Sciatic nerve (tissue), 2 donors: ENCODE data around the gene SC5D. TPM values are rescaled to one million over a fixed set of nuclear protein-coding genes. Genes with fewer than 3 reads are reported as not detected.
A peak's percentile ranks its signal among the peaks of the same experiment; 100 is the strongest.

Experiments used
- ATAC-seq: fragments of 200-7000 bp; cut with Tn5 transposase; one replicate; pipeline ENCODE4 v1.9.1; 2020; ENCODE audit warnings: mild to moderate bottlenecking, moderate library complexity
- DNase-seq: peaks from one replicate; pipeline ENCODE4 v3.0.0-alpha.2; 2020; ENCODE audit warnings: low spot score
- intact Hi-C: fragments of 100-400 bp; cut with DNase I; formaldehyde crosslinking; loops from one replicate; pipeline ENCODE4 v1.14.2; 2022
- total RNA-seq: library from RNA; stranded (reverse); fragmentation: NEBNext Ultra II Directional; extraction: Animal tissue kit (Norgen Biotek cat#: 25700); gene quantifications from one replicate; pipeline ENCODE4 v1.2.1, GENCODE V29; 2021
- donor health status: DM: no; HTN: no; CAD: no.
- donor health status: DM: no; HTN: no; CAD: no.

The SC5D gene, protein sequence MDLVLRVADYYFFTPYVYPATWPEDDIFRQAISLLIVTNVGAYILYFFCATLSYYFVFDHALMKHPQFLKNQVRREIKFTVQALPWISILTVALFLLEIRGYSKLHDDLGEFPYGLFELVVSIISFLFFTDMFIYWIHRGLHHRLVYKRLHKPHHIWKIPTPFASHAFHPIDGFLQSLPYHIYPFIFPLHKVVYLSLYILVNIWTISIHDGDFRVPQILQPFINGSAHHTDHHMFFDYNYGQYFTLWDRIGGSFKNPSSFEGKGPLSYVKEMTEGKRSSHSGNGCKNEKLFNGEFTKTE
- total RNA-seq: 60.0 TPM

DNA sequence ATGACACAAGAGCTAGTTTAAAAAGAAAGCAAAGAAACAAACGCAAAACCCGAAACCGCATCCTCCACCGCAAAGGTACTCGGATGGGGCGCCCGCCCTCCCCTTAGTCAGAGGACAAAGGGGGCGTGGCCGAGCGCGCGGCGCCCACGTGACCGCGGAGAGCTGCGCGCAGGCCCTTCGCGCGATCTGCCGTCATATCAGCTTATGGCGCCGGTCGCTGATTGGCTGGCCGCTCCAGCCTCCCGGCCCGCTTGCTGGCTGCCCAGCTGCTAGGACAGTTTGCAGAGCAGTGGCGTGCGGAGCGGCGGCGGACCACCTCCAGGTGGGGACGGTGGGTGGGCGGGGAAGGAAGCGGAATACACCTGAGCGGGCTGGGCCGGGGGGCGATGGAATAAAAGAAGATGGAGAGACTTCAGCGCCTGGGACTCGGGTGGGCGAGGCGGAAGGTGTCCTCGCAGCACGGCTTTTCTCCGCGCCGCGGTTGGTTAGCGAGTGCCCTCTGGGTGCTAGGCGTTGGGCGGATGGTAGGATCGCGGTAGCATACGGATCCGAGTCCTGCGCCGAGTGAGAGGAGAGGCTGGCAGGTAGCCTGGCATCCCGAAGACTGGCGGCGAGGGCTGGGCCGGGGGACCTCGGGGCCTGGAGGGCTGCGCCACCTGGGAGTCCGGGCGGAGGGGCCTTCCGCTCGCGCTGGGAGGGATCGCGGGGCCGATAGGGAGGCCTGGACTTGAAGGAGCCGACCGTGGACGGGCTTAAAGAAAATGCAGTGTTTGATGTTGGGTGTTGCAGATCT, at the start of gene SC5D:
Gene SC5D, plus strand, starts transcription at position 277 of the 793 bp plus-strand sequence. CDS start 10,605 bp downstream, outside the sequence.
- intact Hi-C loops: no loop called here
- DNase-seq (peak; percentile 98), ATAC-seq (peak; percentile 99)

DNA sequence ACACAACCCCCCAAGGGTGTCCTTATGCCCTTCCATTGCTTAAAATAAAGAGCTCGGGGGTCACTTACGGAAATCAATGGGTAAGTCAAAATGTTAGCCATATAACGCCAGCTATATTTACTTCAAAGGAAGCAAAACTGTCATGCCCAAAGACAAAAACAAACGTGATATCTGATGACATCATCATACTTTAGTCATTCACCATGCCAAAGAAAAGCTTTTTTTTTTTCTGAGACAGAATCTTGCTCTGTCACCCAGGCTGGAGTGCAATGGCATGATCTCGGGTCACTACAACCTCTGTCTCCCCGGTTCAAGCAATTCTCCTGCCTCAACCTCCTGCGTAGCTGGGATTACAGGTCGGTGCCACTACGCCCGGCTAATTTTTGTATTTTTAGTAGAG, 47.7 kb upstream of the SC5D start:
- no peak for DNase-seq
- ATAC-seq: no peak
- intact Hi-C loops: no loop called here

DNA sequence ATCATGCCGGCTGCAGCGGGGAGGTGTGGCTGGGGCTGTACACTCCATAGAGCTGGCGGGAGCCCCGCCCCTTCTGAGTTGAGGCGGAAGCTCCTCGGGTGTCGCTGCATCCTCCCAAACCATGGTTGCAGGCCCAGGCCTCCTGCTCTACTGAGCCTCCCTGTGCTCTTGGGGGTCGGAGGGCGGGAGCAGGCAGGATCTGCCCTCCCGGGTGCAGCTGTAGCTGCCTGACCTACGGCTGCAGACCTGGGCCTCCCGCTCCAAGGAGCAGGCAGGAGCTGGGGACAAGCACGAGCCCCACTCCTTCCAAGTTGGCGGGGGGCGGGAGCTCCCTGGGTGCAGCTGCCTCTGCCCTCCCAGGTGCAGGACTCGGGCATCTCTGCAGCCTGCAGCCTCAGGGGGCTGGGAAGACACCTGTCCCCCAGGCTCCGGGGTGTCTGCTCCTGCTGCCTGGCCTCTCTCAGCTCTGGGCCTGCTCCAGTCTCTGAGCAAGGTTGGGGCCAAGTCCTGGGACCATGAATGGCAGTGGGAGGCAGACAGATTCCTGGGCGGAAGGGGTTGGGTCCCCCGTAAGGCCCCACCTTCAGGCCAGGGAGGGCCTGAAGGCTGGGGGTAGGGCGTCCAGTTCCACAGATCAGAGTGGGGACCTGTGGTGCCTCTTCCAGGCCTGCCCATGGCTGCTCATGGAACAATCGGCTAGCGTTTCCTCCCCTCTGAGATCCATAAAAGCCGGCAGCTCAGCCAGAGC, 46.4 kb upstream of the SC5D start:
- peak; percentile 30 for ATAC-seq
- DNase-seq: no peak
- intact Hi-C loops: no loop called here

DNA sequence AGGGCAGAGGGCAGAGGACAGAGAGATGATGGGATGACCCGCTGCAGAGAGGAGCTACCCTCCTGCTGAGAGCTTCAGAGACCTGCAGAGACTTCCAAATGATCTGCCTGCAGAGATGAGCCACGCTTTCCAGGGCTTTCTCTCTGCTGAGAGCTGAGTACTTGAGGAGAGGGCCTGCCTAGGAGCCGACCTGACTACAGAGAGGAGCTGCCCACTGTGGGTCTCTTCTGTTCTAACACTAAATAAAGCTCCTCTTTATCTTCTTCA, 45.9 kb upstream of the SC5D start:
- DNase-seq (no peak), ATAC-seq (peak; percentile 41)
- intact Hi-C loops: no loop called here

DNA sequence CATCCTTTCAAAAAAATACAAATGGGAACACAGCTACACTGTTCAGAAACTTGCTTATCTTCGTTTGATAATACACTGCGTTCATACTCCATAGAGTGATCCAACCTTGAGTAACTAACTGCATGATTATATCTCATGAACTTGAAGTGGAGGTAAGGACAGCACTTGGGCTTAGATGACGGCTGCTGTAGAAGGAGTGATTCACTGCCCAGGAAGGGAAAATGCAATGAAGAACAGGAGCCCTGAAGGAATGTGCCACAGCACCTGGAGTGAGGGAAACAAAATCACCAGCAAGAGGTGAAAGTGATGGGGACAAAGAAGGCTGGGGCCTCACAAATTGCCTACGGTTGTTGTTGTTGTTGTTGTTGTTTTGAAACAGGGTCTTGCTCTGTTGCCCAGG, 44.1 kb upstream of the SC5D start:
- DNase-seq: no peak
- intact Hi-C loops: no loop called here
- ATAC-seq: no peak

DNA sequence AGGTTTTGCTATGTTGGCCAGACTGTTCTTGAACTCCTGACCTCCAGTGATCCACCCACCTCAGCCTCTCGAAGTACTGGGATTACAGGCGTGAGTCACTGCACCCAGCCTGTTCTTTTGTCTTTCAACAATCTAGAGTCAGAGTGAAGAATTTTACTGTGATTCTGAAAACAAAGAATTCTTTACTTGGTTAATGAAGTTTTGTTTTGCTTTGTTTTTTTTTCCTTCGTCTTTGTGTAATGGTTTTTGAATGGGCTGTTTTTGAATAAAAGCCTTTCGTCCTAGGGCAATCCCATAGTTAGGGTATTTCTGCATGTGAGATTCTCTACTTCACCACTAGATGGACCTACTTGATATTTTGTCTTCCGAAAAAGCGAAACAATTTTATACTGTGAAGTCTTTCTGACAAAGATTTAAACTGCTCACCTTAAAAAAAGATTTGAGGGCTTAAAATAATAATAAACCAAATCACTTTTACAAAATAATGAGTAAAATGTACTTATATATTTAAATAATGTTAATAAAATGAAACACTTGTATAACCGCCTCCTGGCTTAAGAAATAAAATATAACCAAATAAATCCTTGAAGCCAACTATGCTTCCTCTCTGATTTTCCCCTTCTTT, 43.4 kb upstream of the SC5D start:
- ATAC-seq (peak; percentile 80), DNase-seq (no peak)
- intact Hi-C loops: no loop called here

DNA sequence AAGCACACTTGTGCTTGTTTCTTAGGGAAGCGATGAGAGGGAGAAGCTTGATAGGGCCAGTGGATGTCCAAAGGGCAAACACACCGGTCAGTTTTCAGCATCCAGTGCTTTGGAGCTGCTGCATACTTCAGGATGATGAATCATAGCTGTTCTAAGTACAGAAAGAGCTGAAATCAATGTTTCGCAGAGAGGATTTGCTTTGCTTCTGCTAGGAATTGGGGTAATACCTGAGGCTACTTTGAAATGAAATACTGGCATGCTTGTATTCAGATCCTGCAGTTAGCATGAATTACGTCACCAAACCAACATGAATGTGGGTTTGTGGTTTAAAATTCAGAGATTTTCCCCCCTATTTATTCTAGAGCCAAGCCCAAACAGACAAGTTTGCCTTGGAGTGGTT, 41.7 kb upstream of the SC5D start:
- intact Hi-C loops: no loop called here
- no peak for ATAC-seq
- DNase-seq: no peak

DNA sequence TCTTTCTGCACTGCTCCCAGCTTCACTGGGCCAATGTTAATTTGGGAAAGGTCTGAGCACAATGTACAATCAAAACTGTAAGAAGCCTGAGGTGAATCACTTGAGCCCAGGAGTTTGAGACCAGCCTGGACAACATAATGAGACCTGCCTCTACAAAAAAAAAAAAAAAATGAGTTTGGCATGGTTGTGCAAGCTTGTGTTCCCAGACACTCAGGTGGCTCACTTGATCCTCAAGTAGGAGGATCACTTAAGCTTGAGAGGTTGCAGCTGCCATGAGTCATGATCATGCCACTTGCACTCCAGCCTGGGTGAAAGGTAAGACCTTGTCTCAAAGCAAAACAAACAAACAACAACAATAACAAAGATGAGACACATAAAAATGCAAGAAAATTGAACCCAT, 38.6 kb upstream of the SC5D start:
- no peak for ATAC-seq
- no peak for DNase-seq
- intact Hi-C loops: no loop called here

DNA sequence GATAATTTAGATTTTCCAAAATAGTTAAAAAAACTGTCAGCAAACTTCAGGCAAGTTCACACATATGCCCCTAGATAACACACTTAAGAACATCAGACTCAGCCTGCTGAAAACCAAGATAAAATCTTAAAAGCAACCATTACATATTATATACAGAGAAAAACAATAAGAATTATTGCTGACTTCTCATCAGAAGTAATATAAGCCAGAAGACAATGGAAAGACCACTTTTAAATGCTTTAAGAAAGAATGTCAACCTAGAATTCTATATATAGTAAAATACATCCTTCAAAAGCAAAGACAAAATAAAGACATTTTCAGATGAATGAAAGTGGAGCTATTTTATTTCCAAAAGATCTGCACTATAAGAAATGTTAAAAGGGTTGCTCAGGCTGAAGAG, 37.8 kb upstream of the SC5D start:
- ATAC-seq: no peak

DNA sequence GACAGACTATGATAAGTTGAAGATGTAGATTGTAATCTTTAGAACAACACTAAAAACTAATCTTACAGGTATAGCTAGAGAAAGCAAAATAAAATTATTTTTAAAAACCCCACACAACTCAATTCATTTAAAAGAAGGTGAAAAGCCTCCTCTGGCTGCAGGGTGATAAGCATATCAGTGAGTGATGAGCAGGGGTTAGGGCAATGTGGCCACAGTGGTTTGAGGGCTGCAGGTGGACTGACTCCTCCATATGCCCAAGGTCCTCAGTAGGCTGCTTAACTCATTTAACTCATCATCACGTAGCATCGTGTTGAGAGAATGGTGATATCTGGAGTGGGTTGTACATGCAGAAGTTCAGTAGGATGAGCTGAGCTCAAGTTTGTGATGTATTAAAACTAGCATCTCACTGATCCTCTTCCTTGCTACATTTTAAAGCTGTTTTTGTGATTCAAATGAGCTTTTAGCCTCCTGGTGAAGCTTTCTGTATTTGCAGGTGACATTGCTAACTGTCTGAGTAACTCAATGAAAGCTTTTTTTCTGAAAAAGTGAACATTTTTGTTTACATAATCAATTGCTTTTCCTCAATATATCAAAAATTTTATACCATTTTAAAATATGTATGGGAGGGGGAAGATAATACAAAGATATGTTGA, 37.0 kb upstream of the SC5D start:
- intact Hi-C loops: no loop called here
- ATAC-seq: no peak
- DNase-seq: no peak

More for the DNA sequence above, 37.8 kb upstream of the SC5D start:
- DNase-seq: no peak
- intact Hi-C loops: no loop called here

DNA sequence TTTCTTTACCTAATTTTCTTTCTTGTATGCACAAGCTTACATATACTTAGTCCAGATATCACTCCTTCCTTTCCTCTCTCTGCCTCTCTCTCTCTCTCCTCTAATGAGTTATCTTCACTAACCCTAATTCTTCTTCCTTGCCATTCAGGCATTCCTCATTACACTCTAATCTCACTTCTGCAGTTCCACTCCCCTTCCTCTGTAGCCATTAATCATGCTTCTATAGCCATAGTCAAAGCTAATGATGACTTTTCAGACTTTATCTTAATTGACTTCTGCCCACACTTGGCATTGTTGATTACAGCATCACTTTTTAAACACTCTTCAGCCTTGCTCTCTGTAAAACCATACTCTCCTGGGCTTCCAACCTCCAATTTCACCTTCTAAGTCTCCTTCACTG, 35.3 kb upstream of the SC5D start:
- intact Hi-C loops: no loop called here

DNA sequence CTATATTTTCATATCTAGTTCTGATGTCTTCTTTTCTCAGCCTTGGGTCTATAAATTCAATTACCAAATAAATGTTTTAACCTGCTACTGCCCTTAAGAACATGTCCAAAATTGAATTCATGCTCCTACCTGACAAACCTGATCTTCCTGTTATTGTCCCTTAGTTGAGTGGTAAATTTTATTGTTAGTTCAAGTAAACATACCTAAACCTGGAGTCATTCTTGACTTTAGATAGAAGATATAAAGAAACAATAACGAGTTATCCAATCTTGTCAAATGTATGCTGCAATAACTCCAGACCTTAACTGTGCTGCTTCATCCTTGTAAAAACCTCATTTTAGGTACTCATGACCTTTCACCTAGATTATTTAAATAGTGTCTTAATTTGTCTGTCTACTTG, 34.6 kb upstream of the SC5D start:
- DNase-seq (no peak), ATAC-seq (no peak)
- intact Hi-C loops: no loop called here

More for the DNA sequence above, 35.3 kb upstream of the SC5D start:
- ATAC-seq (no peak), DNase-seq (no peak)

DNA sequence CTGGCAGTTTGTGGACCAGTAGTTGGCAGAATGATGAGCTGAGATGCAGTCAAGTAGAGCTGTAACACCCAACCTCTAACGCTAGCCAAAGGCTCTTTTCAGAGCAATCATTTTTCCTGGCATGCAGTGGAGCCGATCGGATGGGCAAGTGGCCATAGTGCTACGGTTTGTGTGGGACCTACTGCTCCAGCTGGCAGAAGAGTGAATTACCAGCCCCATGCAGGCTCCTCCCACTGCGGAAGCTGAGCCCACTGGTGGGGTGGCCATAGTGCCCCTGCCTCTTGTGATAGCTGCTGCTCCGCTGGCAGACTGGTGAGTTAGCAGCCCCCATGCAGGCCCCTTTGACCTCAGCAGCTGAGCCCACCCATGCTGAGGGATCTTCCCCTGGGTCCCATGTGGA, 27.0 kb upstream of the SC5D start:
- intact Hi-C loops: no loop called here
- ATAC-seq (no peak), DNase-seq (no peak)

DNA sequence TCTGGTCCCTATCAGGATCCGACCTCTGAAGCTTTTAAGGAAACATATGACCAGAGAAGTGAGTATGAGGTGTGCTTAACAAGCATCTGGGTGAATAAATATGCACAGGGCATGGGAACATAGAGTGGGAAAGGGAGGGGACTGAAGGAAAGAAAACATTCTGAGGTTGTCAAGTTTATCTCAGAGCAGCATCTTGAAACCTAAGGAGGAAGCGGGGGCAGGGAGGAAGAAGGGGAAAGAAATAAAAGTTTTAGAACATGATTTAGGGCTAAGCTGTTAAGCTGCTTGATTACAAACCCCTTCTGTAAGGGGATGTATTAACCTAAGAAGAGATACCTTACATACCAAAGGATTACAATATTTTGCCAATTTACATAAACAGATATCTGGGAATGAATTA, 24.0 kb upstream of the SC5D start:
- DNase-seq (no peak), ATAC-seq (no peak)
- intact Hi-C loops: no loop called here

DNA sequence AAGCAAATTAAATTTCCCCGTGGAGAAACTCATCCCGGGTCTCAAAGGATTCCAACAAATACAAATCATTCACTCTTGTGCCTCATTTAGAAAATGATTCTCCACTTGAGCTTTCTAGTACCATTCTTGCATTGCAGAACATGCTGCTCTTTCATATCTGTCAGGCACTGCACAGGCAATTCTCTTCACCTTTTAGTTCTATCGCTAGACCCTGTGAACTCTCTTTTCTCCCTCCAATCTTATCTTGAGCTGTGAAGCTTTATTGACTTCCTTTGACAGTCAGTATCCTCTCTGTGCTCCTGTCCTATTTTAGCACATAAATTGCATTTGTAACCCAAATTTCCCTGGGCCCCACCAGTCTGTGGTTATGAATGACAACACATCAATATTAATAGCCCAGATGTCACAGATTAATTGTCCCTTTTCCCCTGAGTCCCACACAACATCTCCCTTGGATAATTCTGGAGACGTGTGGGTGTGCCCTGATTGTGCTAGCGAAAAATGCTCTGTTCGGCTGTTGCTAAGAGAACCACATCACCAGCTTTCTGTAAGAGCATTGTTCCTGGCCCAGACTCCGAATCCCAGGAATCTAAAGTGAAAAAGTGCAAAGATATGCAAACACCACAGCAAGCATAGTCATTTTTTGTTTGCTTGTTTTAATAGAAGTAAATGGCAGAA, 22.4 kb upstream of the SC5D start:
- intact Hi-C loops: no loop called here
- ATAC-seq: no peak
- no peak for DNase-seq

DNA sequence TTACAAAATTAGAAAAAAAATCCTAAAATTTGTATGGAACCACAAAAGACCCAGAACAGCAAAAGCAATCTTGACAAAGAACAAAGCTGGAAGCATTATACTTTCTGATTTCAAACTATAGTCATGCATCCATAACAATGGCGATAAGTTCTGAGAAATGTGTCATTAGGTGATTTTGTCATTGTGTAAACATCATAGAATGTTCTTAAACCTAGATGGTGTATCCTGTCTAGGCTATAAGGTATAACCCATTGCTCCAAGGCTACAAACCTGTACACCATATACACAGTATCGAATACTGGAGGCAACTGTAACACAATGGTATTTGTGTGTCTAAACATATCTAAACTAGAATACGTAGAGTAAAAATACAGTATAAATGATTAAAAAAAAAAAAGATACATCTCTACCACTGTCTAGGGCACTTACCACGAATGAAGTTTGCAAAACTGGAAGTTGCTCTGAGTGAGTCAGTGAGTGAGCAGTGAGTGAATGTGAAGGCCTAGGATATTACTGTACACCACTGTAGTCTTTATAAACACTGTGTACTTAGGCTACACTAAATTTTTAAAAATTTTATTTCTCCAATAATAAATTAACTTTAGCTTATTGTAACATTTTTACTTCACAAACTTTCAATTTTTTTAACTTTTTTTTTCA, 18.1 kb upstream of the SC5D start:
- no peak for ATAC-seq
- intact Hi-C loops: no loop called here
- DNase-seq: no peak

DNA sequence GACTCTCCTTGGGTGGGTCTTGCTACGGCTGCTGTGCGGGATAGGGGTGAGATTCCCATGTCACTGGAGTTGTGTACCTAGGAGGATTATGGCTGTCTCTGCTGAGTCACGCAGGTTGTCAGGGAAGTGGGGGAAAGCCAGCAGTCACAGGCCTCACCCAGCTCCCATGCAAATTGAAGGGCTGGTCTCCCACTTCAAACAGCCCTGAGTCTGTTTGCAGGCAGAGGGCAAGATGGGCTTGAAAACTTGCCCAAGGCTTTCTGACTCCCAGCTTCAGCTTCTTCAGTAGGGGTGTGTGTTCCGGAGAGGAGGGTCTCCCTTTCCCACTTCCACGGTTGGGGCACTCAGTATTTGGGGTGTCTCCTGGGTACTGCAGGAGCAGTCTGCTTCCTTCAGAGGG, 10.9 kb upstream of the SC5D start:
- ATAC-seq: no peak
- DNase-seq: no peak
- intact Hi-C loops: no loop called here

DNA sequence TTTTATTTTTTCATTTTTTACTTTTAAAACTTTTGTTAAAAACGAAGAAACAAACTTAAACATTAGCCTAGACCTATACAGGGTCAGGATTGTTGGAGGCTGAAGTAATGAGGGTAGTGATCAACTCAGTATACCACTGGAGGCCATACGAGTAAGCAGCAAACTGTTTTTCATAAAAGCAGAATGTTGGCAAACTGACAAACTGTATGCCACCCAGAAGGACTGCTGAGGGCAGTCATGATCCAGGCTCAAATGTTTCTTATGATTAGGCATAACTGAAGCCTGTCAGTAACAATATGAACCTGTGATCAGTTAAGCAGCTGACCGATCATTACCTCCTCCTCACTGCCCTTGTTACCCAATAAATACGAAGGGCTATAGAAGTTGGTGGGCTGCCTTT, 10.2 kb upstream of the SC5D start:
- intact Hi-C loops: no loop called here
- DNase-seq (no peak), ATAC-seq (no peak)
